Middle frontal gyrus (tissue), 1 donor: ENCODE measurements around the gene ABCB11.
"Not testable (repeated sequence)": the region's sequence is repeated elsewhere in the genome, so short reads cannot be mapped to it uniquely, and the experiment has no call there.

Source experiments
- DNase-seq: peaks from one replicate; pipeline ENCODE4 v3.0.0-alpha.2; 2015; ENCODE audit warnings: low spot score; ENCODE audit errors: extremely low spot score

ABCB11 gene

DNA sequence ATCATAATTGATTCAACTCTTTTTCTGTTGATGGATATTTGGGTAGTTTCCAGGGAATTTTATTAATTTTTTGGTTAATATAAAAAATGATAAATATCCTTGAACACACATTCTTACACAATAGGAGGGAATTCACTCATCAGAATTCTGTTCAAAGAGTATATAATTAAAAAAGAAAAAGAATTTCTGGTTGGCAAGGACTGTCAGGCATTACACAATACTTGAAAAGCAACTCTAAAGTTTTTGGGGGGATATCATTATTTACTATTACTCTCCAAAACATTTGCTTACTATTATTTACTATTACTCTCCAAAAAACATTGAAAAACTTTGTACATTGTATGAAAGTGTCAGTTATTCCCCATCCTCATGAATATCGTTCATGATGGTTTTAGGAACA is 92.1 kb downstream of the ABCB11 start:
- DNase-seq: no peak

DNA sequence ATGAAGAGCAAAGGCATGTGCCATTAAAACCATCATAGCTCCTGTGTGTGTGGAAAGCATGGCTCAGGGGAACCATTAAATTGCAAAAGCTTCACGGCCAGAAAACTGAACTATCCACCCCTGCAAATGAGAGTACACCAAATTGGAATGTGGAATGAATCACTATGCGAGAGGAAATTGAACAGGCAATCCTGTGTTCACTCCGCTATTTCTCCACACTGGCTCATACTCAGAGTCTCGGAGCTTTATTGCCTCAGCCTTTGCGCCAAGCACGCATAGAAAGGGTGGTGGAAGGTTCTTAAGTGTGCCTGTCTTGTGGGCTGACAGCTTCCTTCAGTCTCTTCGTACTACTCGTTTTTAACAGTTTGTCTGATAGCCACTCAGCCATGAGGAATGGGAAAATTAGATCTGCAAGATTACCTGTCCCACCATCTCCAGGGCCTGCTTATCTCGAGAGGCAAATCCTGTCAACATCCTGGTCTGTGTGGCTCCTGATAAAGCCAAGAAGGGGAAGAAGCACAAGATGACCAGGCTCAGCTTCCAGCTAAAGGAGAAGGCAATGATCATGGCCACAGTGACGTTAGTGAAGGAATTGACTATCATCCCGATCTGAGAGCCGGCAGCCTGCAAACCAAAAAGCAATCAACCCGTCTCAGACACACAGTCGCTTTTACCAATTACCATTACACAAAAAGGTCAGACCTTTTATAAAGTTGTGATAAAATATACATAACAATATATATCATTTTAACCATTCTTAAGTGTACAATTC is 95.1 kb downstream of the ABCB11 start:
- DNase-seq: no peak

DNA sequence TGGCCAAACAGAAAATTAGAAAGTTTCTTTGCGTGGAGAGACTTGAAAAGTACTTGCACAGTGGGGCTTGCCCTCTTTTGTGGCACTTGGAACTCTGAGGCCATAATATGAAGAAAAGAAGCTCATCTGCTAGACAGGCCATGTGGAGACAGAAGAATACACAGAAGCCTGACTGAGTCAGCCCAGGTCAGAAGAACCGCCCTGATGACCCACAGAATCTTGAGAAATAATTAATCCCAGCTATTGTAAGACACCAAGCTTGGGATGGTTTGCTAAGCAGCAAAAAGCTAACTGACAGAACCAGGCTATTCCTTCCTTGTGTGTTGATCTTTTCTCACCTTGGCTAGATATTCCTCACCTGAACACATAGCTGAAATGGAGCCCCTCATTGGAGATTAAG is 96.3 kb downstream of the ABCB11 start:
- no peak for DNase-seq

DNA sequence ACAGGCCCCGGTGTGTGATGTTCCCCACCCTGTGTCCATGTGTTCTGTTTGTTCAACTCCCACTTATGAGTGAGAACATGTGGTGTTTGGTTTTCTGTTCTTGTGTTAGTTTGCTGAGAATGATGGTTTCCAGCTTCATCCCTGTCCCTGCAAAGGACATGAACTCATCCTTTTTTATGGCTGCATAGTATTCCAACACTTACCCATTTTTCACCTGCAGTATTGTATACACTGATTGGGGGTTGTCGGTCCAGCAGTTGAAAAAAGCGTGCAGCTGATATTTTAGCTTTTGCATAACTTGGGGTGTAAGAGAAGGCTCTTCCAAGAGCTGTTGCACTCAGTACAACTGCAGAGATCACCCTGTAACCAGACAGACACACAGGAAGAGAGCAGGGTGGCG is 99.0 kb downstream of the ABCB11 start:
- DNase-seq: not testable (repeated sequence)

DNA sequence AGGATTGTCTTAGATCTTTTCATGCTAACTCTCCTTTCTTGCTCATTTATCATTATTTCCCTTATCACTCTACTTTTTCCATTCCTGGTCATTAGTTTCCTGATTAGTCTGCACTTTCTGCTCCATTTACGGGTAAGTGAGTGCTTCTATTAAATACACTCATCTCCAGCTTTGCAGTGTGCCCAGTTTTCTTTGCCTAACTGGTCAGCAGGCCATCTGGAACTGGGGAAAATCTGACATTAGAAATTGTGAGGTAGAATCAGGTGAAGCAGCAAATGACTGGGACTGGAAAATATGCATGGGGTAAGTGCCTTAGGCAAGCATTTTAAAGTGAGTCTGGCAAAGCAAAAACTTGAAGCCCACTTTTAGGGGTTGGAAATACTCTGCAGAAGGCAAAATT is 100.9 kb downstream of the ABCB11 start:
- DNase-seq: no peak

DNA sequence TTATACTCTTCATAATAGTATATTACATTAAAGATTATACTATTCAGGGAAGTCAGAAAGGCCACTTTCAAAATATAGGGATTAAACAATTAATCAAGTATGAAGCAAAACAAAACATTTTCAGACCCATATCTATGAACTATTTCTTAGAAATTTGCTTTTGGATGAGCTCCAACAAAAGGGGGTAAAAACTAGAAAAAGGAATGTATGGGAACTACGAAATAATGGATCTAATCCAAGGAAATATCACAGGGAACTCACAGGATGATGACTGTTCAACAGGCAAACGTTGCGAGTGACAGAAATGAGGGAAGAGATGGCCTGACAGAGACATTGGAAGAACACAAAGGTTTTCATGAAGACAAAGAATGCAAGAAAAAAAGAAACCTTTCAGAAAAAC is 102.1 kb downstream of the ABCB11 start:
- no peak for DNase-seq

DNA sequence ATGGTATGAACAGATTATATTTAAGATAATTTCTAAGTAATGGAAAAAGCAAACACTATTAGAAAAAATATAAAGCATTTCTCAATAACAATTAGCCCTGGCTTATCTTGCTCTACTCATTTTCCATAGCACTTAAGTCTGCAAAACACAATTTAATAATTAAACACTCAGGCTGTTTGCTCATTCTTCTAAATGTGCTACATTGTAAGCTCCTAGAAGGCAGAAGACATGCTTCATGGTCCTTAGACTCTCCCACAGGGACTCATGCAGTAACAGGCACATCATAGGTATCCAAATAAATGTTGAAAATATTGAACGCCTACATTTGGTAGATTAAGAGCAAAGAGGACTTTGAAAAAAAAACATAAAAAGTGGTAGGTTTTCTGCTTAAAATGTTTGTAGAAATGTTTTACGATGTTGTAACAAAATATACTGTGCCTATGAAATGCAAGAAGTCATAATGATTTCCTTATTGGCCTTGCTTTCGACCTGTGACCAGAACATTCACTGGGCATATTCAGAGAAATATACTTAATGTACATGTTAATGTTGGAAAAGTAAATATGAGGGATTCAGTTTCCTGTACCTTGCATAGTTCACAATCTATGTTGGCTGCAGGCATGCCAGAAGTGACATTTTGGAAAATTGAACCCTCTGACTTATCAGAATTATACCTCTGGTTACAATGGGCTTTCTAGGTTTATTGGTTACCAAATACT is 102.9 kb downstream of the ABCB11 start:
- no peak for DNase-seq

DNA sequence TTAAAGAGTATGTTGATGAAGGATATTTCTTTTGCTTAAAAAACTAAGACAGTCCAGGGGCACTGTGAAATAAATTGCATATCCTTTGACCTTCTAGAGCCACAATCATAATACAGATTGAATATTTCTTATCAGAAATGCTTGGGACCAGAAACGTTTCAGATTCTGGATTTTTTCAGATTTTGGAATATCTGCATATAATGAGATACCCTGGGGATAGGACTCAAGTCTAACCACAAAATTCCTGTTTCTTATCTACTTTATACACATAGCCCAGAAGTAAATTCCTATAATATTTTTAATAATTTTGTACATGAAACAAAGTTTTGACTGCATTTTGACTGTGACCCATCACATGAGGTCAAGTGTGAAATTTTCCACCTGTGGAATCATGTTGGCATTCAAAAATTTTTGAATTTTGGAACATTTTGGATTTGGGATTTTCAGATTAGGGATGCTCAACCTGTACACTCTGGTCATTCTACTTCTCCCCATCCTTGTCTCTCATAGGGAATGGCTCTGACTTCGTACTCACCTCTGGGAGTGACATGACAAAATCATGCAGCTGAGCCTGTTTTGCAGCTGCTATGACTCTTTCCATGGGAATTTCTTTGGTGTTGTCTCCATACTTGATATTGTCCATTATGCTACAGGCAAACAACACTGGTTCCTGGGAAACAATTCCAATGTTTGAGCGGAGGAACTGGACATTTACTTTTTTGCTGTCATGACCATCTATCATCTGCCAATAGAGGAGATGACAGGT is 104.3 kb downstream of the ABCB11 start:
- DNase-seq: no peak

DNA sequence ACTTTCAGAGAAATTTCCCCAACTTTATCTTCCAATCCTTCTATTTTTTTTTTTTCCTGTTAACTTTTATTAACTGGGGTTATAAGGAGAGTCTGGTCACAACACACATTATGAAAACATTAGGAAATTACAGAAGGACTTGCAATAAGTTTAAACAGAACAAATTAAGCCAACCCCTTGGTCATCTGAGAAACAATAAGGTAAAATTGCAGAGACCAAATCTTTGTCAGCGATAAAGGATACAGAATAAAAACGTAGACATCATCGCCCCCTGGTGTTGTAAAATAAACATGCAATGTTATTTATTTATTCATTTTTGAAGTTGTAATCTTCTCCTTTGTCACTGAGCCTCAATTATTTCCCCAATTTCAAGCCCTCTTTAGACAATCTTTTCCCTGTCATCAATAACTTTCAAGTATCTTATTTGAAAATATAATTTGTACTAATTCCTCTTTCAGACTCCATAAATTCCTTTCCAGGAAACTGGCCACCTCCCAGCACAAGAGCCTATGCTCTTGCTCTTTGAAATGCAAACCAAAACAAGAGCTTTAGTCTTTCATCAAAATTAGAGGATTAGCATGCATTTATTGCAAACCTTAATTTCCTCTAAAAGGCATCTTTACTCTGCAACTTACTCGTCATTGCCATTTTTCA is 110.5 kb downstream of the ABCB11 start:
- DNase-seq: no peak

DNA sequence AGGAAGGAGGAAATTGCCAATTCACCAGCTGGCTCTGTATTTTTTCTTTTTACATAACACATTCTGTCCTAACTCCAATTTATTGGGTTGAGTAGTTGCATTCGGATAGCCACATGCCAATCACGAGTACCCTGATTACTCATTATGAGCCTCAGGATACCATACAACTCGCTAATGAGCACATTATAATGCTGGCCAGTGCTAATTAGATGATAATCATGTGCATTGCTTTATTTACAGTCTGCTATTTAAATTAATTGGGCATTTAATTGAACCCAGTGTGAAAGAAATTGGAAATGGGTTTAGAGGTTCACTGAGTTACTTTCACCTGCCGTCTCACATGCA is 114.8 kb downstream of the ABCB11 start:
- DNase-seq: no peak

DNA sequence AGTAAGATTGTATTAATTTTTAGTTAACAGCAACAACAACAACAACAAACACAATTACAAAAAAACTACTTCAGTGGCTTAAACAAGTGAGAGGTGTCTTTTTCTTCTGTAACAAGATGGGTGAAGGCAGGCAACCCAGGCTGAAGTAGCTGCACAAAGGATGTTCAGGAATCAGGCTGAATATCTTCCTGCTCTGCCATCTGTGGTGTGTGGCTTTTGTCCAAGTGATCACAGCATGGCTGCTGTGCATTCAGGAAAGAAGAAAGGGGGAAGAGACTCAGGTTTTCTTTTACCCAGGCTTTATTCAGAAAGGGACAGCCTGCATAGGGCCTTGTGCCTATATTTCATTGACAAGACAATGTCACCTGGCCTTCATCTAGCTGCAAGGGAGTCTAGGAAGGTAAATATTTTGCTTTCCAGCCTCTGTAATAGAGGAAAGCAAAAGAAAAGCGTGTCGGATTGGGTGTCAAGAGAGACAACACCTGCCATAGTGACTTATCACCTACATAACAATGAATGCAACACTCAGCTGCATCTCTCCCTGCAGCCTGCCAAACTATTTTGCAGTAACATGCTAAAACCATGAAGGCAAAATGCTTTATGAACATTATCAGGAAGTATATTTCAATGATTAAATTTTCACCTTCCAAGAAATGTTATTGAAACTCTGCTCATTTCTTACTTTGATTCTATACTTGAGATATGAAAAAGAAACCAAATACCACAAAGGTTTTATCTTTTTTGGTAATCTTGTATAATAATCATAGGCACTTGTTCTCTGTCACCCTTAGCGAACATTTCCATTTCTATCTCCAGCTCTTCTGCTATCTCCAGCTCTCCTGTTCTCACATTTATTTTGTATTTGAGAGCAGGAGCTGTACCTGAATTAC is 115.4 kb downstream of the ABCB11 start:
- DNase-seq: no peak

DNA sequence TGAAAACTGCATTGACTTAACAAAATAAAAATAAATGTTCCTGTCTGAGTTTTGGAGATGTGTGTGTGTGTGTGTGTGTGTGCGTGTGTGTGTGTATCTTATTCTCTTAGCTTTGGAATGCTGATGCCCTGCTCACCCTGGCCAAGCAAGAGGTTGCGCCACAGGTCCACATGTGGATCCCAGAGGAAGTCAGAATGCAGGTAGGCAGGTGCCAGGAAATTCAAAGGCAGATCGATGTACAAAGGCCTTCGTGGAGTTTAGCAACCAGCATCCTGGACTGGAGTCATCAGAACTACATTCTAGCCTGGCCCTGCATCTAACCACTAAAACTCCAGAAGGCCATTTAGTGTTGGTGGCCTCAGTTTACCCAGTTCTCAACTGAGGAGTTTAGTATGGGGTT is 117.6 kb downstream of the ABCB11 start:
- DNase-seq: no peak

DNA sequence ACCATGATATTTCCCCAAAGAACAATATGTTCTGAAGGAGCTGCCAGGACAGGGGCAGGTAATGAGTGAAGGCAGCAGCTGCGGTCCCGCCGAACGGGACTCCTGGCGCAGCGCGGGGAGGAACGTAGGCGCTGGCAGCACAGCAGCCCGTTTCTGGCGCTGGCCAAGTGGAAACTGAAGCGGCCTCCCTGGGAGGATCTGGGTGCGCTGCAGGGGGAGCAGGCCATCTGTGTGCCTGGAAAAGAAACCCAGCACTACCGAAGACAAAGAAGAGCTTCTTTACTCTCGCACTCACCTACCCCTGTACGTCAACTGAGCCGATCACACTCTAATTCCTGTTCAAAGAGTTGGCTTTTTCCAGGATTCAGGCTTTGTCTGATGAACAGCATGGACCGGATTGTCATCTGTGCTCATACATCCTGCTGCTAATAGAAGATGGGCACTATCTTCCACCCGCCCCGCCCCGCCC is 118.2 kb downstream of the ABCB11 start:
- peak; percentile 26 for DNase-seq

DNA sequence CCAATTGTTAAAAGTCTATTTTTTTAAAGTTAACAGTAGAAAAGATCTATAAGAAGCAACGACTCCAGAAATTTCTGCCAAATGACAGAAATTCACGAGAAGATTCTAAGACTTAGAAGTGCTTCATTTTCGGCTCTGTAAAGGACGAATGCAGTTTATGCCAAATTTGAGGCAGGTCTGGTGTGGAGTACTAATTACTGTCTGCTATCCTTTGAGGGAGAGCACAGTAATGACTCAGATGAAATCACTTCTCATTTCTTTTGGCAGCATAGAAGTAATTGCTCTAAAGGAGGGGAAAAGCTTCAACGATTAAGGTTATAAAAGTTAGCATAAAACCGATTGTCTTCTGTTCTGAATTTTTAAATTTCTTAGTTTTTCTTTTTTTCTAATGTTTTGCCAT is 118.7 kb downstream of the ABCB11 start:
- peak; percentile 22 for DNase-seq

DNA sequence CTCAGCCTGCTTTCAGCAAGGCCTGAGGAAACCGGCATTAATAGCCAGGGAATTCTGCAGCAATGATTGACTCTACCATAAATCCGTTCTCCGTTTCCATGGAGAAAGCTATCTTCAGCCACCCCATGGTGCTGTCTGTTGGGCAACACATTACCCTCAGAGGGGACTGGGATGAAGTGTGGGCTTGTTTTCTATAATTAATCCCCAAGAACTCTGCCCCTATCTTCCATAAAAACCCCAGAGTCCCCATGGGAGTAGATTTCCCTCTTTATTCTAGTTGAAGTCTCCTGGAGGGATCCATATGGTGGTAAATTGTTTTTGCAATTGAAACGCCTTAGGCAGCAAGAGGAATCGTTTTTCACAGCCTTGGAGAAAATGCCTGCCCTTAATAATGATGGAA is 120.8 kb downstream of the ABCB11 start:
- DNase-seq: no peak

DNA sequence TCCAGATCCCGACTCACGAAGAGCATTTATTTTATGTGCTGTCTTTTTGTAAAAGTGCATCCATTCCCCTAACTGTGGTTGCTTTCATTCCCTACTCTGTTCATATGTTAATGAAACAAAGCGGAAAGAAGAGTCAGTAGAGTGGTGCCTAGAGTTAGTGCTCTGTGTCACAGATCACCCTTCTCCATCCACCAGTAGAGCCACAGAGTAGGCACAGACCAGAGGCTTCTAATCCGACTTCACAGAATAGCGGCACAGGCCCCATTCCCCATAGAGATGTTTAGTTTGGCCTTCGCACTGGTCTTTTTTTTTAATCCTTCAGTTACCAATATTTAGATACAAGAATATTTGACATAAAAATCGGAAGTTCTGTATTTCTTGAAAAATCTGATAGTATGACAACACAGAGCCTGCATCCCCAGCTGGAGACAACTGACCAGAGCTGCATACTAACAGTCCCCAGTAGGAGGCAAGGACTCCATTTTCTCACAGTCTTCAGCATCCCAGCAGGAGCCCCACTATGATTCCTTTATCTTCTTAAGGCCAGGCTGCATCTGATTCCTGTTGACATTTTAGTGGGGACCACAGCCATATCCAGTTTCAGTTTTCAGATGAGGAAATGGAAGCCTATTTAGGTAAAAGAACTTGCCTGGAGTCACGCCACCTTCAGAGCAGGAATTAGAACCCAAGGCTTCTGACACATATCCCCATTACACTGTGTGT is 123.0 kb downstream of the ABCB11 start:
- DNase-seq: no peak

DNA sequence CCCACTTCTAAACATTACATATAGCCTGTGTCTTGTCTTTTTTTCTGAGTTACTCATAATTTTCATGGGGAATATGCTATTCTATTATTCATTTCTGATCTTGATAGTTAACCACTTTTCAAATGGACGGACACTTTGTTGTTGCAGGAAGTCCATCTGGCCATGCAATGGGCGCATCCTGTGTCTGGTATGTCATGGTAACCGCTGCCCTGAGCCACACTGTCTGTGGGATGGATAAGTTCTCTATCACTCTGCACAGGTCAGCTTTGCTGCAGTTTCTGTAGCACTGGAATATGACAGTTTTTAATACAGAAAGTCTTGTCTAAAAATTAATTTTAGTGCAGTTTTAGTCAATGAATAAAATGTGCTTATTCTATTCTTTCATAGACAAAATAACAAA is 126.8 kb downstream of the ABCB11 start:
- DNase-seq: no peak

DNA sequence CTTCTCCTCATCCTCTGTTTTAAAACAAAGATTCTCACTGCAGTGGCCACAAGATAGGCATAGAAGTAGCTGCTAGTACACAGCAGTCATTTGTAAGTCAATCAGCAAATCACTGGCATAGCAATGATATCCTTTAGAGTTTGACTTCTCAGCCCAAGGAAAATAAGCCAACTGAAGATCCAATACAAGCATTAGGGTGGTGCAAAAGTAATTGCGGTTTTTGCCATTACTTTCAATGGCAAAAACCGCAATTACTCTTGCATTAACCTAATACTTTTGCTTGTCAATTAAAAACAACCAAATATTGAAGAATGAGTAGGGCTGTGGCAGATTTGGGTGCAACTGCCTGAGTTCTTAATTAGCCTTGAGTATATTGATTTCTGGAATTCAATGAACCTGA is 127.2 kb downstream of the ABCB11 start:
- DNase-seq: no peak

DNA sequence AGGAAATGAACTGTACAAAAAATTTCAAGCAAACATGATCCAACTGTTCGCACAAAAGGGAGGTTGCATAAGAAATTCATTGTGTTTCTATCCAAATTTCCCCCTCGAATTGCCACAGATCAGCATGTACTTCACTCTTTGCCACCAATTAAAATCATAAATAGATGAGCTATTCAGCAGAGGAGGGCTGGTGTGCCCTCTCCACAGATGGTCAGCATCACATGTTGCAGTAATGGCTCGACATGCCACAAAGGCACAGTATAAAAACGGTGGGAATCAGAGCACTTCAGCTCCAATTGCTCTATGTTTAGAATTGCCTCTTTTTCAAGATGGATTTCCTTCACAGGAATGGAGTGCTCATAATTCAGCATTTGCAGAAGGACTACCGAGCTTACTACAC is 130.1 kb downstream of the ABCB11 start, which contains the start of gene G6PC2:
G6PC2 (plus strand) TSS at position 289 of the 400 bp plus-strand sequence; CDS start at position 330, 41 bp downstream.
- no peak for DNase-seq

DNA sequence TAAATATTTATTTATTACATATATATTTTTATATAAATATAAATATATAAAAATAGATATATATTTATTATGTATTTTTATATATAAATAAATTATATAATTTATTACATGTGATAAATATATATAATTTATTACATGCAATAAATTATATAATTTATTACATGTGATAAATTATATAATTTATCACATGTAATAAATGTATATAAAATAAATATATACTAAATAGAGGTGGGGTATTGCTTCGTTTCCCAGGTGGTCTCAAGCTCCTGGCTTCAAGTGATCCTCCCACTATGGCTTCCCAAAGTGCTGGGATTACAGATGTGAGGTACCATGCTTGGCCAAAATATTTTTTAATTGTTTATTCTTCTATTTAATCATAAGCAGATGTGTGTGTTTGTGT is 133.7 kb downstream of the ABCB11 start:
- DNase-seq: no peak
